KBM-7 (cell line): ENCODE data around the gene CCDC148.

Source experiments
- DNase-seq: peaks from one replicate; pipeline ENCODE4 v3.0.0-alpha.2; 2015
- in situ Hi-C: fragments of 300-500 bp; cut with MboI; formaldehyde crosslinking; loops from 2 replicates; pipeline ENCODE4 v1.14.3; 2020; ENCODE audit warnings: low sequenced_read_pairs, low pct_unique_long_range_greater_than_20kb, mixed read lengths

CCDC148 gene

GRCh38 chr2:158124896-158125295, 331.7 kb downstream of the CCDC148 start:
- in situ Hi-C loops: no loop called here
- DNase-seq: no peak
